GM12878 (cell line): ENCODE results near the gene PALLD. TPM values are rescaled to one million over a fixed set of nuclear protein-coding genes. Genes with fewer than 3 reads are reported as not detected.

ENCODE experiments used
- ATF3 ChIP-seq: IDR thresholded peaks from 2 replicates; pipeline ENCODE4 v1.6.1; 2011; ENCODE audit warnings: low read depth, mild to moderate bottlenecking, low read length, moderate library complexity, borderline replicate concordance; ENCODE audit errors: extremely low read depth
- CUX1 ChIP-seq: IDR thresholded peaks from 2 replicates; pipeline ENCODE4 v1.6.1; 2012; ENCODE audit warnings: improper control_type of control experiment, low read depth, low read length; ENCODE audit not compliant: insufficient replicate concordance
- ELK1 ChIP-seq: IDR thresholded peaks from 2 replicates; pipeline ENCODE4 v1.6.1; 2012; ENCODE audit warnings: low read depth, low read length, improper control_type of control experiment
- MLLT1 ChIP-seq: fragments of 450-650 bp; IDR thresholded peaks from 2 replicates; pipeline ENCODE4 v1.6.1; 2016; ENCODE audit warnings: mild to moderate bottlenecking
- TBL1XR1 ChIP-seq: IDR thresholded peaks from 2 replicates; pipeline ENCODE4 v1.6.1; 2012; ENCODE audit warnings: low read depth, low read length, improper control_type of control experiment
- polyA plus RNA-seq, 11 experiments: library from polyadenylated mRNA; depleted of rRNA in 4 of 11; unstranded in 6 of 11; stranded (reverse) in 5 of 11; fragments of >200 nt; fragmentation: Nextera tagmentation in 4 of 11; fragmentation: Illumina TruSeq in 1 of 11; extraction: Ambion mirVana in 4 of 11; extraction: Trizol in 1 of 11; gene quantifications; 1 replicate in 1 of 11; 2 replicates in 10 of 11; pipeline versions ENCODE4 v1.2.1 to v1.2.3, GENCODE V29; 2011 to 2016; ENCODE audit warnings: inconsistent platforms in 2 of 11, missing spikeins in 2 of 11, low read depth in 1 of 11
- total RNA-seq, 4 experiments: library from RNA; depleted of rRNA in 3 of 4; stranded (reverse); fragments of >200 nt in 3 of 4; fragmentation: Illumina TruSeq in 1 of 4; extraction: Trizol in 1 of 4; gene quantifications; 2 replicates each; pipeline versions ENCODE4 v1.2.1 to v1.2.3, GENCODE V29; 2013 to 2021

The PALLD gene
- total and polyA plus RNA-seq, 10 of the 15 experiments (the other 5 are each of a cell fraction or from before 2014, with no cell fraction given): 1.0 to 7.7 (median 1.7) TPM

- TF ChIP-seq ATF3 (no peak), MLLT1 (no peak), ELK1 (no peak), CUX1 (no peak), TBL1XR1 (no peak)
- TF ChIP-seq, all 136 proteins: peak for 0
Observed at GRCh38 chr4:168652755-168653154, 155.9 kb downstream of the PALLD start (continued).
